H1 (cell line): ENCODE results near the gene C21orf58. TPM values are rescaled to one million over a fixed set of nuclear protein-coding genes. Genes with fewer than 3 reads are reported as not detected.

ENCODE experiments used
- CTCF ChIA-PET: fragments of 300-600 bp; sonication (Branson Sonifier 250); formaldehyde crosslinking; loops from one replicate; lab custom pipeline; 2021; ENCODE audit not compliant: partially characterized antibody; lab: Charles Lee
- POLR2A ChIA-PET: fragments of 300-600 bp; sonication (Branson Sonifier 250); formaldehyde crosslinking; loops from one replicate; lab custom pipeline; 2021; ENCODE audit warnings: inconsistent platforms; ENCODE audit not compliant: partially characterized antibody; lab: Charles Lee
- DNase-seq, 2 experiments: peaks; one replicate each; pipeline versions ENCODE4 v3.0.0 to v3.0.0-alpha.2; 2010 to 2022; ENCODE audit warnings: low spot score in 2 of 2, low read depth in 1 of 2, mixed read lengths in 1 of 2
- FAIRE-seq: peaks from 2 replicates; lab custom pipeline; 2011; peaks lifted over from hg19 to GRCh38; lab: Jason Lieb, UNC
- H2AFZ ChIP-seq: 2 replicates; pipeline ENCODE4 v1.8.1; 2012; ENCODE audit warnings: low read length, inconsistent platforms
- H2AK5ac ChIP-seq: 2 replicates; pipeline ENCODE4 v1.6.1; 2013; ENCODE audit warnings: low read depth, low read length
- H2BK120ac ChIP-seq: replicated peaks from 2 replicates; pipeline ENCODE3; 2013; ENCODE audit warnings: low read depth, low read length, inconsistent platforms
- H2BK12ac ChIP-seq: 2 replicates; pipeline ENCODE4 v1.6.1; 2013; ENCODE audit warnings: low read depth, low read length
- H2BK15ac ChIP-seq: 2 replicates; pipeline ENCODE4 v1.6.1; 2013; ENCODE audit warnings: low read length
- H2BK20ac ChIP-seq: 2 replicates; pipeline ENCODE4 v1.6.1; 2013; ENCODE audit warnings: low read length
- H2BK5ac ChIP-seq: 2 replicates; pipeline ENCODE4 v1.6.1; 2013; ENCODE audit warnings: low read depth, low read length
- H3K14ac ChIP-seq: 2 replicates; pipeline ENCODE4 v1.6.1; 2013; ENCODE audit warnings: inconsistent platforms; ENCODE audit not compliant: insufficient read length
- H3K18ac ChIP-seq: 2 replicates; pipeline ENCODE4 v1.6.1; 2013; ENCODE audit warnings: low read length; ENCODE audit errors: extremely low read depth
- H3K23ac ChIP-seq: 2 replicates; pipeline ENCODE4 v1.6.1; 2013; ENCODE audit warnings: inconsistent platforms; ENCODE audit not compliant: insufficient read length
- H3K23me2 ChIP-seq: 2 replicates; pipeline ENCODE4 v1.6.1; 2013; ENCODE audit warnings: low read depth, low read length
- H3K27ac ChIP-seq: 2 replicates; pipeline ENCODE4 v1.6.1; 2011; ENCODE audit warnings: low read depth, low read length, inconsistent platforms
- H3K27me3 ChIP-seq, 4 experiments: replicated peaks in 1 of 4; 1 replicate in 1 of 4; 2 replicates in 3 of 4; pipeline versions ENCODE4 v1.6.1 to v1.8.1; 2011 to 2013; ENCODE audit warnings: low read length in 3 of 4, mild to moderate bottlenecking in 3 of 4, inconsistent platforms in 2 of 4, mixed read lengths in 2 of 4, moderate library complexity in 1 of 4; ENCODE audit not compliant: control insufficient read depth in 3 of 4, insufficient read depth in 3 of 4; ENCODE audit errors: extremely low read depth in 1 of 4
- H3K36me3 ChIP-seq, 4 experiments: 2 replicates each; pipeline versions ENCODE4 v1.6.1 to v1.8.1; 2011 to 2013; ENCODE audit warnings: mild to moderate bottlenecking in 4 of 4, low read length in 3 of 4, moderate library complexity in 2 of 4, control low read depth in 1 of 4, inconsistent platforms in 1 of 4; ENCODE audit not compliant: insufficient read depth in 4 of 4, control insufficient read depth in 2 of 4
- H3K4ac ChIP-seq: replicated peaks from 2 replicates; pipeline ENCODE3; 2013; ENCODE audit warnings: low read length, low read depth, mixed read lengths, inconsistent platforms; ENCODE audit not compliant: insufficient read length
- H3K4me1 ChIP-seq, 4 experiments: replicated peaks in 1 of 4; 1 replicate in 1 of 4; 2 replicates in 3 of 4; pipeline versions ENCODE4 v1.6.1 to v1.8.1; 2011 to 2013; ENCODE audit warnings: low read length in 3 of 4, inconsistent platforms in 2 of 4, mixed read lengths in 1 of 4; ENCODE audit not compliant: insufficient read depth in 4 of 4, control insufficient read depth in 3 of 4
- H3K4me2 ChIP-seq, 2 experiments: 2 replicates each; pipeline versions ENCODE4 v1.6.1 to v1.8.1; 2011 to 2013; ENCODE audit warnings: low read depth in 2 of 2, low read length in 2 of 2, control low read depth in 1 of 2, inconsistent platforms in 1 of 2, mild to moderate bottlenecking in 1 of 2; ENCODE audit not compliant: insufficient read depth in 1 of 2
- H3K4me3 ChIP-seq, 4 experiments: fragments of 200-600, 300-600 bp in 1 of 4; sonication (generic), shearing (Covaris generic), sonication (Bioruptor Twin) in 1 of 4; 2 replicates each; pipeline versions ENCODE4 v1.5.1 to v1.8.1; 2011 to 2016; ENCODE audit warnings: low read length in 4 of 4, low read depth in 3 of 4, control low read depth in 2 of 4, inconsistent platforms in 2 of 4, mild to moderate bottlenecking in 2 of 4, mixed read lengths in 1 of 4, moderate library complexity in 1 of 4; ENCODE audit not compliant: insufficient read depth in 2 of 4; ENCODE audit errors: extremely low read depth in 1 of 4
- H3K56ac ChIP-seq: replicated peaks from 2 replicates; pipeline ENCODE3; 2013; ENCODE audit warnings: low read depth, mild to moderate bottlenecking, mixed read lengths, low read length, inconsistent platforms; ENCODE audit not compliant: insufficient read length
- H3K79me1 ChIP-seq: 2 replicates; pipeline ENCODE4 v1.6.1; 2013; ENCODE audit warnings: low read depth, low read length, control low read depth
- H3K79me2 ChIP-seq, 2 experiments: 2 replicates each; pipeline versions ENCODE4 v1.6.1 to v1.8.1; 2012 to 2013; ENCODE audit warnings: low read length in 2 of 2, mild to moderate bottlenecking in 2 of 2, inconsistent platforms in 1 of 2; ENCODE audit not compliant: insufficient read depth in 2 of 2, control insufficient read depth in 1 of 2
- H3K9ac ChIP-seq, 4 experiments: replicated peaks in 1 of 4; 1 replicate in 1 of 4; 2 replicates in 3 of 4; pipeline versions ENCODE4 v1.6.1 to v1.8.1; 2011 to 2013; ENCODE audit warnings: low read depth in 3 of 4, low read length in 3 of 4, control low read depth in 2 of 4, mild to moderate bottlenecking in 2 of 4, moderate library complexity in 2 of 4, inconsistent platforms in 1 of 4; ENCODE audit errors: extremely low read depth in 1 of 4
- H3K9me3 ChIP-seq, 2 experiments: 2 replicates each; pipeline versions ENCODE4 v1.6.1 to v1.8.1; 2012 to 2013; ENCODE audit warnings: mild to moderate bottlenecking in 2 of 2, moderate library complexity in 2 of 2, control low read depth in 1 of 2, inconsistent platforms in 1 of 2, low read depth in 1 of 2, low read length in 1 of 2, mixed read lengths in 1 of 2; ENCODE audit not compliant: insufficient read depth in 2 of 2
- H4K20me1 ChIP-seq, 2 experiments: replicated peaks in 1 of 2; 2 replicates each; pipeline versions ENCODE3 to v1.8.1; 2011 to 2013; ENCODE audit warnings: inconsistent platforms in 2 of 2, low read length in 2 of 2, mild to moderate bottlenecking in 1 of 2; ENCODE audit not compliant: insufficient read depth in 2 of 2, control insufficient read depth in 1 of 2
- H4K5ac ChIP-seq: 2 replicates; pipeline ENCODE4 v1.6.1; 2013; ENCODE audit warnings: low read length, low read depth, mixed read lengths, inconsistent platforms; ENCODE audit not compliant: insufficient read length
- H4K8ac ChIP-seq: 2 replicates; pipeline ENCODE4 v1.8.0; 2013; ENCODE audit warnings: mild to moderate bottlenecking, moderate library complexity, low read length, inconsistent platforms; ENCODE audit not compliant: insufficient read depth; ENCODE audit errors: extremely low read depth
- H4K91ac ChIP-seq: replicated peaks from 2 replicates; pipeline ENCODE3; 2013; ENCODE audit warnings: low read length, mixed read lengths, inconsistent platforms; ENCODE audit not compliant: insufficient read length
- BCL11A ChIP-seq, 2 experiments: IDR thresholded peaks; one replicate each; pipeline ENCODE4 v1.6.1; 2011; ENCODE audit warnings: low read depth in 2 of 2, low read length in 2 of 2, mild to moderate bottlenecking in 2 of 2
- JUND ChIP-seq: IDR thresholded peaks from 2 replicates; pipeline ENCODE4 v1.6.1; 2011; ENCODE audit warnings: mild to moderate bottlenecking, improper control_type of control experiment, low read length
- WGBS, 2 experiments: shearing (Covaris generic) in 1 of 2; methylation state at CpG; one replicate each; pipeline versions ENCODE4 v1.1.6 to v1.1.7; 2013 to 2015; ENCODE audit warnings: low lambda C conversion rate in 2 of 2, mixed read lengths in 2 of 2, inconsistent platforms in 1 of 2, low coverage in 1 of 2, missing lambda C conversion rate in 1 of 2; ENCODE audit not compliant: insufficient replicate concordance in 2 of 2, insufficient coverage in 1 of 2, insufficient read length in 1 of 2; ENCODE audit errors: extremely low coverage in 1 of 2, missing lambda C conversion rate in 1 of 2; 5-methylcytosine and 5-hydroxymethylcytosine counted together
- polyA plus RNA-seq, 7 experiments: library from polyadenylated mRNA; depleted of rRNA in 3 of 7; stranded (reverse) in 5 of 7; unstranded in 2 of 7; fragments of >200 nt in 5 of 7; fragments of 200-250 nt in 2 of 7; gene quantifications; 1 replicate in 5 of 7; 2 replicates in 1 of 7; 4 replicates in 1 of 7; pipeline versions ENCODE4 v1.2.1 to v1.2.3, GENCODE V29; 2011 to 2013; ENCODE audit warnings: missing spikeins in 2 of 7, mixed read lengths in 2 of 7
- total RNA-seq: library from RNA; stranded (reverse); fragmentation: NEBNext Ultra II Directional; extraction: Animal tissue kit (Norgen Biotek cat#: 25700); gene quantifications from 2 replicates; pipeline ENCODE4 v1.2.1, GENCODE V29; 2021

The C21orf58 gene
- total and polyA plus RNA-seq, 2 of the 8 experiments (the other 6 are each of a cell fraction or from before 2014, with no cell fraction given), result 13.8 to 26.1 TPM

DNA sequence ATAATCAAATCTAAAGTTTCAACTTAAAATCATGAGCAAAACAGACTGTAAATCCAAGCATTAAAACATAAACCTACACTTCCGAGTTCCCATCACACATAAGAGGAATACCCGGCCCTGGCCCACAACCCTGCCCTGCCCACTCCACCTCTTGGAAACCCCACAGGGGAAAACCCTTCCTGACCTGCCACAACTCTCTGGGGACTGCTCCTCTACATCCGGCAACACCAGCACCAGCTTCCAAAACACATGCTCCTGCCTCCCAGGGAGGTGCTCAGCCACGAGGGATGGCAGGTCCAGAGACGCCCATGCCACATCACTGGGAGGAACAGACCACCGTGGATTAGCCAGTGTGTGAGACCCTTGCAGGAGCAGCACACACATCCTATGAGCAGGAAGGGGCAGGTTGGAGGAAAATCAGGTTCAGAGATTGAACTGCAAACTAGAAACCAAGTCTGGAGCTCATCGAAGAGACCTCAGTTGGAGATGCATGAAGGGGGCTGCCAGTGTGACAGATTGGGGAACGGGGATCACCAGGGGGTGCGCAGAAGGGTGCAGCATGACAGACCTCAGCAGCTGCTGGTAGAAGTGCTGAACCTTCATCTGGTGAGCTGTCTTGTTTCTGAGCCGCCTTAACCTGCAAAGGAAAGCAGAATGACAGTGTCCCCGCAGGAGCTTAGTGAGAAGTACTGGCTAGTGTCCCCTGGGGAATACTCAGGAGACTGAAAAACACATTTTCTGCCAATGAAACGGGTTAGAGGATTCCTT is 69.3 kb downstream of the C21orf58 start:
- Histone ChIP-seq H2BK20ac (no peak overlapping the region), H3K36me3 (peaks cover 22 to 93% (median 64%) of the 10 kb centered on the region in 4 experiments), H3K4ac (no peak overlapping the region), H4K91ac (no peak overlapping the region), H2BK15ac (no peak overlapping the region), H3K18ac (no peak overlapping the region), H4K8ac (no peak overlapping the region; the same call in 1 of the 2 replicates), H4K20me1 (peaks cover 5 to 9% of the 10 kb centered on the region in 2 experiments), H3K9ac (no peak overlapping the region), H3K23me2 (no peaks in the 10 kb centered on the region), H3K56ac (no peak overlapping the region), H2AFZ (no peak overlapping the region), H2BK12ac (no peak overlapping the region), H3K4me2 (no peak overlapping the region), H3K79me1 (no peaks in the 10 kb centered on the region), H4K5ac (no peak overlapping the region), H2AK5ac (no peak overlapping the region), H3K4me3 (no peak overlapping the region), H3K4me1 (no peaks in the 10 kb centered on the region), H2BK5ac (no peak overlapping the region), H3K14ac (no peak overlapping the region), H3K27me3 (no peaks in the 10 kb centered on the region), H3K9me3 (no peaks in the 10 kb centered on the region), H3K27ac (0 out of 2 replicates have a peak overlapping the region, but pooled peaks have one; percentile 12), H3K79me2 (no peaks in the 10 kb centered on the region), H3K23ac (no peak overlapping the region), H2BK120ac (no peak overlapping the region)
- ChIA-PET POLR2A (interaction anchor here (0.8 to 1.6 kb wide), 4 partner anchors 10 to 24 kb away, joined by 3 to 4 read pairs (median 3); no protein-coding TSS in a partner anchor), CTCF (interaction anchor here (1.0 to 2.0 kb wide), 4 partner anchors 13 to 107 kb away, joined by 3 to 5 read pairs (median 4); no protein-coding TSS in a partner anchor)
- DNase-seq (no peak), FAIRE-seq (no peak)
- WGBS, 2 experiments, result 89% methylated on average over 12 of the region's 12 CpGs; no CpG with 5 or more reads in 1 of the 2 experiments
- TF ChIP-seq BCL11A (IDR thresholded peaks at IDR 0.05; ENCODE audit: low read depth in 2 of 2, low read length in 2 of 2) (no peak), JUND (no peak)
